HG02973 (cell line): ENCODE data around the gene TRIOBP.

Experiments
- ATAC-seq: cut with Tn5 transposase; IDR thresholded peaks from one replicate; pipeline ENCODE4 v1.9.1; 2021; ENCODE audit warnings: moderate library complexity; ENCODE audit not compliant: unreplicated experiment

TRIOBP gene

GRCh38 chr22:37669586-37669985 is 27.3 kb upstream of the TRIOBP start:
- no peak for ATAC-seq

- no peak for ATAC-seq
These were observed 24.5 kb upstream of the TRIOBP start for GRCh38 chr22:37672206-37672919.

- ATAC-seq: no peak
These were observed 23.9 kb upstream of the TRIOBP start for GRCh38 chr22:37672920-37673455.

- ATAC-seq: no peak
These were observed 22.6 kb upstream of the TRIOBP start for GRCh38 chr22:37674248-37674647.

GRCh38 chr22:37674951-37675929 is 21.6 kb upstream of the TRIOBP start, which contains the start of gene LGALS1:
TSS of gene LGALS1 (plus strand) at chr22:37675636. CDS start at chr22:37675703, 67 bp downstream.
- no peak for ATAC-seq

- ATAC-seq: no peak
These were observed 20.7 kb upstream of the TRIOBP start for GRCh38 chr22:37675930-37676735.

- ATAC-seq: no peak
These were observed 19.9 kb upstream of the TRIOBP start for GRCh38 chr22:37676736-37677492.

GRCh38 chr22:37677493-37677974 is 19.3 kb upstream of the TRIOBP start:
- no peak for ATAC-seq

GRCh38 chr22:37678372-37678771 is 18.5 kb upstream of the TRIOBP start:
- ATAC-seq: no peak

GRCh38 chr22:37679670-37680069 is 17.2 kb upstream of the TRIOBP start:
- ATAC-seq: no peak

- ATAC-seq: no peak
These were observed 16.5 kb upstream of the TRIOBP start for GRCh38 chr22:37680191-37680851.

- no peak for ATAC-seq
These were observed 15.8 kb upstream of the TRIOBP start for GRCh38 chr22:37681001-37681424.

- ATAC-seq: no peak
These were observed 15.2 kb upstream of the TRIOBP start for GRCh38 chr22:37681556-37682049.

- ATAC-seq: no peak
These were observed 11.8 kb upstream of the TRIOBP start for GRCh38 chr22:37684803-37685615.

- peak; percentile 51 for ATAC-seq
These were observed 10.6 kb upstream of the TRIOBP start, which contains the start of gene NOL12 for GRCh38 chr22:37686002-37686982. TSS of gene NOL12 (plus strand) at chr22:37686343. CDS start at chr22:37686393, 50 bp downstream.

- ATAC-seq: no peak
These were observed 6.4 kb upstream of the TRIOBP start for GRCh38 chr22:37690407-37690806.
